ENCODE data around the gene SIL1. TPM values are rescaled to one million over a fixed set of nuclear protein-coding genes. Genes with fewer than 3 reads are reported as not detected.

The SIL1 gene
- total RNA-seq, 1 donor from 2014 or later, result 41.6 TPM

- FAIRE-seq, result no peak
- Histone ChIP-seq H3K27ac (ENCODE audit: low read depth, low read length) (no peak overlapping the region), H3K4me1 (ENCODE audit: insufficient read depth, low read length) (no peaks in the 10 kb centered on the region), H3K9ac (ENCODE audit: low read length) (no peak overlapping the region), H4K20me1 (ENCODE audit: insufficient read depth, low read length) (no peaks in the 10 kb centered on the region), H3K9me3 (ENCODE audit: insufficient read depth, low read depth, low read length) (no peaks in the 10 kb centered on the region), H3K27me3 (ENCODE audit: insufficient read depth, low read length) (no peaks in the 10 kb centered on the region), H3K79me2 (ENCODE audit: insufficient read depth, low read length) (no peaks in the 10 kb centered on the region), H3K4me3 (ENCODE audit: insufficient read depth, low read depth, low read length) (no peak overlapping the region), H2AFZ (ENCODE audit: low read depth, low read length) (no peak overlapping the region), H3K36me3 (ENCODE audit: insufficient read depth, low read length) (peaks cover 2% of the 10 kb centered on the region), H3K4me2 (ENCODE audit: low read length) (no peak overlapping the region)
- H3K9me3 Mint-ChIP-seq (ENCODE audit: unreplicated experiment), result no peaks in the 10 kb centered on the region
- H3K27me3 Mint-ChIP-seq (ENCODE audit: low read depth, unreplicated experiment), result peaks cover 17% of the 10 kb centered on the region
- no peak for TF ChIP-seq EZH2 (IDR thresholded peaks at IDR 0.05; ENCODE audit: insufficient read depth, low read length)
- TF ChIP-seq CTCF (IDR thresholded peaks at IDR 0.05; ENCODE audit: insufficient read depth, low read depth, low read length), result no peak
- H3K4me3 Mint-ChIP-seq (ENCODE audit: unreplicated experiment), result no peak overlapping the region
- DNase-seq (ENCODE audit: low read depth), result no peak
- H3K36me3 Mint-ChIP-seq (ENCODE audit: low read depth, unreplicated experiment), result peaks cover 31% of the 10 kb centered on the region
- H3K27ac Mint-ChIP-seq (ENCODE audit: unreplicated experiment), result no peak overlapping the region
- no peaks in the 10 kb centered on the region for H3K4me1 Mint-ChIP-seq (ENCODE audit: low read depth, unreplicated experiment)
These were observed 77.0 kb downstream of the SIL1 start for GRCh38 chr5:139121120-139121519.

- DNase-seq (ENCODE audit: low read depth), result no peak
- Histone ChIP-seq H3K27me3 (ENCODE audit: insufficient read depth, low read length) (no peaks in the 10 kb centered on the region), H3K9me3 (ENCODE audit: insufficient read depth, low read depth, low read length) (no peaks in the 10 kb centered on the region), H3K79me2 (ENCODE audit: insufficient read depth, low read length) (no peaks in the 10 kb centered on the region), H2AFZ (ENCODE audit: low read depth, low read length) (no peak overlapping the region), H3K4me2 (ENCODE audit: low read length) (no peak overlapping the region), H3K36me3 (ENCODE audit: insufficient read depth, low read length) (peaks cover 2% of the 10 kb centered on the region), H3K27ac (ENCODE audit: low read depth, low read length) (no peak overlapping the region), H3K4me1 (ENCODE audit: insufficient read depth, low read length) (no peaks in the 10 kb centered on the region), H3K9ac (ENCODE audit: low read length) (no peak overlapping the region), H3K4me3 (ENCODE audit: insufficient read depth, low read depth, low read length) (no peak overlapping the region), H4K20me1 (ENCODE audit: insufficient read depth, low read length) (no peaks in the 10 kb centered on the region)
- no peak for FAIRE-seq
- peaks cover 17% of the 10 kb centered on the region for H3K27me3 Mint-ChIP-seq (ENCODE audit: low read depth, unreplicated experiment)
- H3K9me3 Mint-ChIP-seq (ENCODE audit: unreplicated experiment), result no peaks in the 10 kb centered on the region
- H3K27ac Mint-ChIP-seq (ENCODE audit: unreplicated experiment), result no peak overlapping the region
- H3K4me1 Mint-ChIP-seq (ENCODE audit: low read depth, unreplicated experiment), result no peaks in the 10 kb centered on the region
- peaks cover 25% of the 10 kb centered on the region for H3K36me3 Mint-ChIP-seq (ENCODE audit: low read depth, unreplicated experiment)
- no peak for TF ChIP-seq CTCF (IDR thresholded peaks at IDR 0.05; ENCODE audit: insufficient read depth, low read depth, low read length)
- no peak for TF ChIP-seq EZH2 (IDR thresholded peaks at IDR 0.05; ENCODE audit: insufficient read depth, low read length)
- H3K4me3 Mint-ChIP-seq (ENCODE audit: unreplicated experiment), result no peak overlapping the region
These were observed 77.6 kb downstream of the SIL1 start for GRCh38 chr5:139120521-139120920.

GRCh38 chr5:139118804-139119203, 79.4 kb downstream of the SIL1 start:
- H4K20me1 ChIP-seq (ENCODE audit: insufficient read depth, low read length), result no peaks in the 10 kb centered on the region
- no peaks in the 10 kb centered on the region for H3K9me3 ChIP-seq (ENCODE audit: insufficient read depth, low read depth, low read length)
- peaks cover 2% of the 10 kb centered on the region for H3K36me3 ChIP-seq (ENCODE audit: insufficient read depth, low read length)
- DNase-seq (ENCODE audit: low read depth) (no peak), FAIRE-seq (no peak)
- H3K9ac ChIP-seq (ENCODE audit: low read length), result no peak overlapping the region
- no peak overlapping the region for H3K4me3 ChIP-seq (ENCODE audit: insufficient read depth, low read depth, low read length)
- H3K27ac ChIP-seq (ENCODE audit: low read depth, low read length), result no peak overlapping the region
- Mint-ChIP-seq H3K27me3 (ENCODE audit: low read depth, unreplicated experiment) (peaks cover 7% of the 10 kb centered on the region), H3K27ac (ENCODE audit: unreplicated experiment) (no peak overlapping the region), H3K9me3 (ENCODE audit: unreplicated experiment) (no peaks in the 10 kb centered on the region), H3K4me1 (ENCODE audit: low read depth, unreplicated experiment) (no peaks in the 10 kb centered on the region), H3K4me3 (ENCODE audit: unreplicated experiment) (no peak overlapping the region), H3K36me3 (ENCODE audit: low read depth, unreplicated experiment) (peaks cover 30% of the 10 kb centered on the region)
- H3K4me2 ChIP-seq (ENCODE audit: low read length), result no peak overlapping the region
- TF ChIP-seq CTCF (IDR thresholded peaks at IDR 0.05; ENCODE audit: insufficient read depth, low read depth, low read length), result no peak
- no peak for TF ChIP-seq EZH2 (IDR thresholded peaks at IDR 0.05; ENCODE audit: insufficient read depth, low read length)
- no peak overlapping the region for H2AFZ ChIP-seq (ENCODE audit: low read depth, low read length)
- no peaks in the 10 kb centered on the region for H3K27me3 ChIP-seq (ENCODE audit: insufficient read depth, low read length)
- H3K4me1 ChIP-seq (ENCODE audit: insufficient read depth, low read length), result no peaks in the 10 kb centered on the region
- H3K79me2 ChIP-seq (ENCODE audit: insufficient read depth, low read length), result no peaks in the 10 kb centered on the region
